Body of pancreas (tissue), 4 donors: ENCODE measurements around the gene TVP23A. TPM values are rescaled to one million over a fixed set of nuclear protein-coding genes. Genes with fewer than 3 reads are reported as not detected.
A peak's percentile ranks its signal among the peaks of the same experiment; 100 is the strongest.
"Not testable (repeated sequence)": the region's sequence is repeated elsewhere in the genome, so short reads cannot be mapped to it uniquely, and the experiment has no call there.

ENCODE experiments used
- ATAC-seq: fragments of 150-250 bp; one replicate; pipeline ENCODE4 v1.9.1; 2016
- DNase-seq, 4 donors: peaks; one replicate each; pipeline ENCODE4 v3.0.0-alpha.2; 2019
- H3K27ac ChIP-seq, 4 donors: fragments of 200-600 bp; sonication (generic); 1 replicate in 3 of 4; 2 replicates in 1 of 4; pipeline versions ENCODE4 v1.5.1 to v1.6.1; 2016 to 2019; ENCODE audit warnings: mild to moderate bottlenecking in 1 of 4, mixed read lengths in 1 of 4, moderate library complexity in 1 of 4
- H3K27me3 ChIP-seq, 2 donors: fragments of 200-600 bp; sonication (generic); one replicate each; pipeline ENCODE4 v1.6.0; 2016; ENCODE audit warnings: mild to moderate bottlenecking in 1 of 2
- H3K36me3 ChIP-seq, 2 donors: fragments of 200-600 bp; sonication (generic); replicated peaks in 1 of 2; 2 replicates each; pipeline ENCODE4 v1.5.1; 2016; ENCODE audit warnings: low read depth in 2 of 2; ENCODE audit not compliant: insufficient read depth in 1 of 2
- H3K4me1 ChIP-seq: fragments of 200-600 bp; sonication (generic); one replicate; pipeline ENCODE4 v1.6.0; 2016
- H3K4me3 ChIP-seq, 2 donors: fragments of 200-600 bp; sonication (generic); 1 replicate in 1 of 2; 2 replicates in 1 of 2; pipeline ENCODE4 v1.5.1; 2016 to 2019
- H3K9me3 ChIP-seq, 3 donors: fragments of 200-600 bp; sonication (generic); 1 replicate in 2 of 3; 2 replicates in 1 of 3; pipeline ENCODE4 v1.5.1; 2016
- POLR2A ChIP-seq, 3 donors: fragments of 450-650 bp; IDR thresholded peaks; one replicate each; pipeline ENCODE4 v1.6.1; 2016; ENCODE audit warnings: antibody characterized with exemption in 3 of 3, mild to moderate bottlenecking in 2 of 3
- WGBS, 2 donors: methylation state at CpG; one replicate each; pipeline ENCODE4 v1.1.5; 2017; 5-methylcytosine and 5-hydroxymethylcytosine counted together
- intact Hi-C: fragments of 100-400 bp; cut with DNase I; formaldehyde crosslinking; loops from one replicate; pipeline ENCODE4 v1.15.1; 2023
- total RNA-seq, 2 donors: library from RNA; depleted of rRNA; stranded (reverse); fragments of >200 nt; gene quantifications; one replicate each; pipeline ENCODE4 v1.1.0, GENCODE V29; 2016
- TF ChIP-seq, protein P1 (sequence below), 7 experiments: fragments of 450-650 bp in 4 of 7; fragments of 200-600 bp in 3 of 7; sonication (generic) in 3 of 7; IDR thresholded peaks; one replicate each; pipeline ENCODE4 v1.5.1; 2016 to 2019; ENCODE audit warnings: antibody characterized with exemption in 7 of 7

Gene TVP23A
- total RNA-seq, 2 donors from 2014 or later: not detected

DNA sequence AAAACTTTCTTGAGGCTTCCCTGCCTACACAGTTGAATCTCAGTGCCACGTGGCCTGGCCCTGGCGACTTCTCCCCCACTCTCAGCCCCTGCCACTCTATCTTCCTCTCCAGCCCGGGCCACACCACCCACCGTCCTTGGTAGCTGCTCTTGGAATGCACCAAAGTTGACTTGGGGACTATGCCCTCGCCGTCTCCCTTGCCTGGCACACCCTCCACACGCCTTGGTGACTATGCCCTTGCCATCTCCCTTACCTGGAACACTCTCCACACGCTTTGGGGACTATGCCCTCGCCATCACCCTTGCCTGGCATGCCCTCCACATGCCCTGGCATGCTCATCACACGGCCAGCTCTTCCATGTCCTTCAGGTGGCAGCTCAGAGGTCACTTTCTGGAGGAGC is 15.5 kb upstream of the TVP23A start:
- intact Hi-C loops: loop anchor here (10.0 kb wide), 1 partner anchor 81 kb away; no protein-coding TSS in a partner anchor
- no peak for TF ChIP-seq POLR2A (IDR thresholded peaks at IDR 0.05)
- TF ChIP-seq, protein P1, sequence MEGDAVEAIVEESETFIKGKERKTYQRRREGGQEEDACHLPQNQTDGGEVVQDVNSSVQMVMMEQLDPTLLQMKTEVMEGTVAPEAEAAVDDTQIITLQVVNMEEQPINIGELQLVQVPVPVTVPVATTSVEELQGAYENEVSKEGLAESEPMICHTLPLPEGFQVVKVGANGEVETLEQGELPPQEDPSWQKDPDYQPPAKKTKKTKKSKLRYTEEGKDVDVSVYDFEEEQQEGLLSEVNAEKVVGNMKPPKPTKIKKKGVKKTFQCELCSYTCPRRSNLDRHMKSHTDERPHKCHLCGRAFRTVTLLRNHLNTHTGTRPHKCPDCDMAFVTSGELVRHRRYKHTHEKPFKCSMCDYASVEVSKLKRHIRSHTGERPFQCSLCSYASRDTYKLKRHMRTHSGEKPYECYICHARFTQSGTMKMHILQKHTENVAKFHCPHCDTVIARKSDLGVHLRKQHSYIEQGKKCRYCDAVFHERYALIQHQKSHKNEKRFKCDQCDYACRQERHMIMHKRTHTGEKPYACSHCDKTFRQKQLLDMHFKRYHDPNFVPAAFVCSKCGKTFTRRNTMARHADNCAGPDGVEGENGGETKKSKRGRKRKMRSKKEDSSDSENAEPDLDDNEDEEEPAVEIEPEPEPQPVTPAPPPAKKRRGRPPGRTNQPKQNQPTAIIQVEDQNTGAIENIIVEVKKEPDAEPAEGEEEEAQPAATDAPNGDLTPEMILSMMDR (IDR thresholded peaks at IDR 0.05): no peak

DNA sequence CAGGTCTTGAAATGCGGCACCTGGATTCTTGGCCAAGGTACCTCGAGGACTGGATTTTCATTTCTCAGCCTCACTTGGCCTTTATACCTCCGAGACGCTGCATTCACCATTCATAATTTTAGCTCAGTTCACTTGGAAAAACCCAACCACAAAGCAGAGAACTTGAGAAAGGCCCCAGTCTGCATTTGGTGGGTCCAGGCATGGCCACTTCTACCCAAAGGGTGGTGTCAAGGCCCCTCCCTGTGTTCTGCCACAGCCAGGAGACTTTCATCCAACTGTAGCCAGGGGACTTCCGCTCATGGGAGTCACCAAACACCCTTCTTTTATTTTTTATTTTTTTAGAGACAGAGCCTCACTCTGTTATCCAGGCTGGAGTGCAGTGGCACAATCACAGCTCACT is 14.7 kb upstream of the TVP23A start:
- no peak overlapping the region for H3K27ac ChIP-seq

More for the DNA sequence above, 15.5 kb upstream of the TVP23A start:
- ATAC-seq (no peak), DNase-seq (no peak)
- H3K4me1 ChIP-seq: peaks cover 19% of the 10 kb centered on the region
- no peaks in the 10 kb centered on the region for H3K27me3 ChIP-seq
- WGBS, 2 donors: 83 to 92% methylated on average over 10 of the region's 10 CpGs
- no peak overlapping the region for H3K27ac ChIP-seq
- H3K9me3 ChIP-seq: no peaks in the 10 kb centered on the region
- H3K36me3 ChIP-seq: no peaks in the 10 kb centered on the region
- H3K4me3 ChIP-seq: no peak overlapping the region

DNA sequence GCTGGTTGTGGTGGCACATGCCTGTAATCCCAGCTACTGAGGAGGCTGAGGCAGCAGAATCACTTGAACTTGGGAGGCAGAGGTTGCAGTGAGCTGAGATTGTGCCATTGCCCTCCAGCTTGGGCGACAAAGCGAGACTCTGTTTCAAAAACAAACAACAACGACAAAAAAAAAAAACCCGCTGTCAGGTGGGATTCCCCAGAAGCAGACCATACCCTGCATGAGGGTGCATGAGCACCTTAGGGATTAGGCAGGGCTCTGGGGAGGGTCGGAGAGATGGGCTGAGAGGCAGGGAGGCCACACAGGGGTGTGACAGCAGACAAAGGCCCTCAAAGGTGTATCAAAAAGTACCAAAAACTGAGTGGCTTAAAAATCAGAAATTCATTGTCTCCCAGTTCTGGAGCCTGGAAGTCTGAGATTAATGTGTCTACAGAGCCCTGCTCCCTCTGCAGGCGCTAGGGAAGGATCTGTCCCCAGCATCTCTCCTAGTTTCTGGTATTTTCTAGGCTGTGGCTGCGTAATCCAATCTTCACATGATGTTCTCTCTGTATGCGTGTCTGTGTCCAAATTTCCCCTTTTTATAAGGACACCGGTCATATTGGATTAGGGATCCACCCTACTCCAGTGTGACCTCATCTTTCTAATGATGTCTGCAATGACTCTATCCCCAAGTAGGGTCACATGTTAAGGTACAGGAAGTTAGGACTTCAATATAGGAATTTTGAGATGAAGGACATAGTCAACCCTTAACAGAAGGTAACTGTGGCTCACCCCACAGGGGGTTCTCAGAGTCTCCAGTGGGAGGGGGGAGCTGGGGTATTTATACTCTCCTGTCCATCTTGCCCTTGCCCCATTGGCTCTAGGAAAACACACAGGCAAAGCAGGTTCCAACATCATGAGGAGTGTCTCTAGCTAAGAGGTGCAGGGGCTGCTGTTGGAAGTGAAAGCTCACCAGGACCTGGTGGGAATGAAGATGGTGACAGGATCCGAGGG is 13.6 kb upstream of the TVP23A start:
- 82 to 91% methylated on average over 9 to 10 of the region's 10 CpGs for WGBS, 2 donors
- H3K27ac ChIP-seq: no peak overlapping the region
- DNase-seq (peak in 1 of 4 donors; percentile 44), ATAC-seq (no peak)
- intact Hi-C loops: loop anchor here (10.0 kb wide), 1 partner anchor 83 kb away; no protein-coding TSS in a partner anchor
- no peaks in the 10 kb centered on the region for H3K36me3 ChIP-seq
- no peaks in the 10 kb centered on the region for H3K9me3 ChIP-seq
- peaks cover 30% of the 10 kb centered on the region for H3K4me1 ChIP-seq
- TF ChIP-seq, protein P1 (IDR thresholded peaks at IDR 0.05): no peak
- H3K27me3 ChIP-seq: no peaks in the 10 kb centered on the region
- H3K4me3 ChIP-seq: no peak overlapping the region

More for the DNA sequence above, 14.7 kb upstream of the TVP23A start:
- intact Hi-C loops: loop anchor here (10.0 kb wide), 1 partner anchor 82 kb away; no protein-coding TSS in a partner anchor
- no peaks in the 10 kb centered on the region for H3K36me3 ChIP-seq
- no peaks in the 10 kb centered on the region for H3K27me3 ChIP-seq
- peaks cover 19% of the 10 kb centered on the region for H3K4me1 ChIP-seq
- H3K4me3 ChIP-seq: no peak overlapping the region
- no peak for DNase-seq
- H3K9me3 ChIP-seq: no peaks in the 10 kb centered on the region
- TF ChIP-seq, protein P1 (IDR thresholded peaks at IDR 0.05): no peak
- no peak for TF ChIP-seq POLR2A (IDR thresholded peaks at IDR 0.05)
- WGBS, 2 donors: 97 to 100% methylated on average over 5 of the region's 5 CpGs
- ATAC-seq: no peak

DNA sequence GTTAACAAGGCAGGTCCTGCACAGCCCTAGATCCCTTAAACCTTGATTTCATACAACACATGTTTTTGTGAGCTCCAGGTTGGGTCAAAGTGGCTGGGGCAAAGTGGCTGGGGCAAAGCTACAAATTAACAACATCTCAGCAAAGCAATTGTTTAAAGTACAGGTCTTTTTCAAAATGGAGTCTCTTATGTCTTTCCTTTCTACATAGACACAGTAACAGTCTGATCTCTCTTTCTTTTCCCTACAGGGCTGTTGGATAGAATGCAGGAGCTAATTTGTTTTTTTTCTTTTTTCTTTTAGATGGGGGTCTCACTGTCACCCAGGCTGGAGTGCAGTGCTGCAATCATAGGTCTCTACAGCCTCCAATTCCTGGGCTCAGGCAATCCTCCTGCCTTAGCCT is 11.6 kb upstream of the TVP23A start:
- H3K9me3 ChIP-seq, DNase-seq, ATAC-seq, H3K4me3 ChIP-seq, H3K27me3 ChIP-seq, H3K36me3 ChIP-seq: not testable (repeated sequence)
- H3K4me1 ChIP-seq: peaks cover 48% of the 10 kb centered on the region
- H3K27ac ChIP-seq: peak overlapping the region in 2 of 4 donors; percentile 83 to 87
- intact Hi-C loops: loop anchor here (10.0 kb wide), 1 partner anchor 85 kb away; no protein-coding TSS in a partner anchor

DNA sequence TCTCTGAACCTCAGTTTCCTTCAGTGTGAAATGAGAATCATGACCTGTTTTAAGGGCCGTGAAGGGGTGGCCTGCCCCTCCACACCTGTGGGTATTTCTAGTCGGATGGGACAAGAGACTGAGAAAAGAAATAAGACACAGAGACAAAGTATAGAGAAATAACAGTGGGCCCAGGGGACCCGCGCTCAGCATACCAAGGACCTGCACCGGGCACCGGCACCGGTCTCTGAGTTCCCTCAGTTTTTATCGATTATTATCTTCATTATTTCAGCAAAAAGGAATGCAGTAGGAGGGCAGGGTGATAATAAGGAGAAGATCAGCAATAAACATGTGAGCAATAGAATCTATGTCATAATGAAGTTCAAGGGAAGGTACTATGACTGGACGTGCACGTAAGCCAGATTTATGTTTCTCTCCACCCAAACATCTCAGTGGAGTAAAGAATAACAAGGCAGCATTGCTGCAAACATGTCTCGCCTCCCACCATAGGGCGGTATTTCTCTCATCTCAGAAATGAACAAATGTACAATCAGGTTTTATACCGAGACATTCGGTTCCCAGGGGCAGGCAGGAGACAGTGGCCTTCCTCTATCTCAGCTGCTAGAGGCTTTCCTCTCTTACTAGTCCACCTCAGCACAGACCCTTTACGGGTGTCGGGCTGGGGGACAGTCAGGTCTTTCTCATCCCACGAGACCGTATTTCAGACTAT is 10.9 kb upstream of the TVP23A start:
- DNase-seq: peak in 1 of 4 donors; percentile 53
- peak in 1 of 3 donors; percentile 3 for TF ChIP-seq POLR2A (IDR thresholded peaks at IDR 0.05)
- peak overlapping the region; percentile 83 to 87 (median 87) for H3K27ac ChIP-seq
- H3K4me3 ChIP-seq, ATAC-seq, H3K36me3 ChIP-seq, H3K27me3 ChIP-seq, H3K9me3 ChIP-seq: not testable (repeated sequence)
- H3K4me1 ChIP-seq: peaks cover 54% of the 10 kb centered on the region
- intact Hi-C loops: loop anchor here (10.0 kb wide), 1 partner anchor 85 kb away; no protein-coding TSS in a partner anchor
- 30 to 35% methylated on average over 18 of the region's 18 CpGs for WGBS, 2 donors
